Measurements from ENCODE around the gene SHOX.

The SHOX gene

GRCh38 chrX:703466-703865, 72.9 kb downstream of the SHOX start:
- no peak overlapping the region for H3K4me3 ChIP-seq (ENCODE audit: low read depth in 1 of 5, low read length in 5 of 5)
- H3K9ac ChIP-seq (ENCODE audit: low read length in 5 of 5): no peak overlapping the region
- H3K9me3 ChIP-seq (ENCODE audit: control insufficient read depth in 5 of 5, low read length in 5 of 5): peaks cover 8 to 32% (median 29%) of the 10 kb centered on the region in 5 donors
- H3K27me3 ChIP-seq (ENCODE audit: control insufficient read depth in 5 of 5, insufficient read depth in 4 of 5, low read length in 5 of 5): peaks cover 0 to 2% (median 0%) of the 10 kb centered on the region in 5 donors
- H3K36me3 ChIP-seq (ENCODE audit: control insufficient read depth in 5 of 5, insufficient read depth in 5 of 5, low read length in 5 of 5): no peaks in the 10 kb centered on the region
- peaks cover 0 to 2% (median 0%) of the 10 kb centered on the region in 5 donors for H3K4me1 ChIP-seq (ENCODE audit: control insufficient read depth in 5 of 5, insufficient read depth in 5 of 5, low read length in 5 of 5)
- no peak overlapping the region for H3K27ac ChIP-seq (ENCODE audit: low read depth, low read length)

- H3K4me3 ChIP-seq (ENCODE audit: low read depth in 1 of 5, low read length in 5 of 5): no peak overlapping the region
- H3K9ac ChIP-seq (ENCODE audit: low read length in 5 of 5): no peak overlapping the region
- no peaks in the 10 kb centered on the region for H3K4me1 ChIP-seq (ENCODE audit: control insufficient read depth in 5 of 5, insufficient read depth in 5 of 5, low read length in 5 of 5)
- H3K36me3 ChIP-seq (ENCODE audit: control insufficient read depth in 5 of 5, insufficient read depth in 5 of 5, low read length in 5 of 5): no peaks in the 10 kb centered on the region
- peaks cover 0 to 2% (median 0%) of the 10 kb centered on the region in 5 donors for H3K27me3 ChIP-seq (ENCODE audit: control insufficient read depth in 5 of 5, insufficient read depth in 4 of 5, low read length in 5 of 5)
- no peak overlapping the region for H3K27ac ChIP-seq (ENCODE audit: low read depth, low read length)
- H3K9me3 ChIP-seq (ENCODE audit: control insufficient read depth in 5 of 5, low read length in 5 of 5): peaks cover 8 to 32% (median 27%) of the 10 kb centered on the region in 5 donors
These were observed 73.3 kb downstream of the SHOX start for GRCh38 chrX:703866-704265.
